Activated naive CD4-positive, alpha-beta T cell treated with anti-CD3 and anti-CD28 coated beads for 36 hours (primary cell): ENCODE measurements around the gene NKD1. TPM values are rescaled to one million over a fixed set of nuclear protein-coding genes. Genes with fewer than 3 reads are reported as not detected.
"Not testable (repeated sequence)": the region's sequence is repeated elsewhere in the genome, so short reads cannot be mapped to it uniquely, and the experiment has no call there.

Experiments
- CTCF ChIA-PET: fragments of 350-600 bp; sonication (Branson Sonifier 250); formaldehyde crosslinking; loops from one replicate; lab custom pipeline; 2021; ENCODE audit warnings: antibody characterized with exemption; lab: Charles Lee
- DNase-seq: peaks from one replicate; pipeline ENCODE4 v3.0.0-alpha.2; 2020
- H3K27ac Mint-ChIP-seq: one replicate; pipeline ENCODE4 v1.8.0; 2021; ENCODE audit warnings: mild to moderate bottlenecking, mixed read lengths
- H3K27me3 Mint-ChIP-seq: one replicate; pipeline ENCODE4 v1.8.0; 2021; ENCODE audit warnings: low read depth, mixed read lengths
- H3K36me3 Mint-ChIP-seq: one replicate; pipeline ENCODE4 v1.8.0; 2021; ENCODE audit warnings: low read depth, mixed read lengths
- H3K4me1 Mint-ChIP-seq: one replicate; pipeline ENCODE4 v1.8.0; 2021; ENCODE audit warnings: low read depth, mixed read lengths
- H3K4me3 Mint-ChIP-seq: one replicate; pipeline ENCODE4 v1.8.0; 2021; ENCODE audit warnings: mild to moderate bottlenecking, moderate library complexity, mixed read lengths
- H3K9me3 Mint-ChIP-seq: one replicate; pipeline ENCODE4 v1.8.0; 2021; ENCODE audit warnings: mixed read lengths
- intact Hi-C: fragments of 100-400 bp; cut with micrococcal nuclease; formaldehyde crosslinking; loops from one replicate; pipeline ENCODE4 v1.15.1; 2023
- total RNA-seq, 2 experiments: library from RNA; stranded (reverse); gene quantifications; one replicate each; pipeline ENCODE4 v1.2.3, GENCODE V29; 2021

NKD1 gene
- total RNA-seq, 2 experiments from 2014 or later, result 2.6 to 3.2 TPM

DNA sequence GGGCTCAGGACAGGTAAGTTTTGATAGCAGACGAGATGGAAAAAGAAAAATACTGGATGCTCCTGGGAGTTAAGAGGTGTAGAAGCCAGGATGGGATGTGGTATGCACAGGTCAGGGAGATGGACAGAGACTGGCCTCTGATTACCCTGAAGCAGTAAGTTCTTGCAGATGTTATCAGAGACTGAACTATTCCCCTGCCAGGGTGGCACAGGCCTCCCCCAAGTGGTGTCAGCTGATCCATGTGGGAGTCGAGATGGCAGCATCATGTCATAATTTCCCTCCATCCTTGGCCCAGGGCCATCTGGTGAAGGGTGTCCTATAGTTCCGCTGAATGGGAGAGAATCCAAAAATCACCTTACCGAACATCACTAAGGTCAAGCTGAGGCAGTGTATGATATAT is 14.1 kb upstream of the NKD1 start:
- Mint-ChIP-seq H3K27me3 (no peaks in the 10 kb centered on the region), H3K9me3 (peaks cover 12% of the 10 kb centered on the region), H3K4me1 (no peaks in the 10 kb centered on the region), H3K27ac (no peak overlapping the region), H3K4me3 (no peak overlapping the region), H3K36me3 (peaks cover 1% of the 10 kb centered on the region)
- no peak for DNase-seq
- intact Hi-C loops, result no loop called here
- CTCF ChIA-PET, result no interaction called here

DNA sequence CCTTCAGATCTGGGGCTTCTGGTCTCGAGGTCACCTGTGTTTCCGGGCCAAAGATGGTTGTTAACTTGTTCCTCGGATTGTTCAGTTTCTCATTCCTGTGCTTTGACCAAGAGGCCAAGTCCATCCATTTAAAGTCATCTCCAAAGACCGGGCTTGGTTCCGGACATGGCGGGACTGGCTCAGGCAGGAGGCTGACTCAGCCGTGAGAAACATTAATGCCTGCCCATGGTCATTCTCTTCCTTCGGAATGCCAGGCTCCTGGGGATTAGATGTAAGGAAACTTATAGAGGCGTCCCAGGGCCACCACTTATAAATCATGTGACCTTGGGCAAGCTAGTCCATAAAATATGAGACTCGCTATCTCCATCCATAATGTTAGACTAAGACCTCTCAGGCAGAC is 13.6 kb upstream of the NKD1 start:
- CTCF ChIA-PET, result no interaction called here

DNA sequence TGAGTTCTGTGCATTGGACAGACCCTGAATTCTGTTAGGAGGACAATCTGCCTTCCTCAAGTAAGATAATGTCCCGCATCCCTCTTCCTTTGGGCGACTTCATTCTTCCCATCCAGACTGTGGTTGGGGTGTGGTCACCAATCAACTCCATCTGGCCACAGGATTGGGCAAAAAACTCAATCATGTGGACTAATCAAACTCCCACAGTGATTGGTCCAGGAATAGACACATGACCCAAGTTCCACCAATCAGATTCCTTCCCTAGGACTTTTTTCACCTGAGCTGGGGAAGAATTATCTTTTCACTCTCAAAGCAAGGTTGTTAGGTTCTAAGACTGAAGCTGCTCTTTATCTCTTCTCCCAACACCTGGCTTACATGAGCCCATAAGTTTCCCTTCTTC is 13.2 kb upstream of the NKD1 start:
- no peak overlapping the region for H3K4me3 Mint-ChIP-seq

More for the DNA sequence above, 13.6 kb upstream of the NKD1 start:
- DNase-seq, result no peak
- no peak overlapping the region for H3K27ac Mint-ChIP-seq
- no peak overlapping the region for H3K4me3 Mint-ChIP-seq
- peaks cover 1% of the 10 kb centered on the region for H3K36me3 Mint-ChIP-seq
- peaks cover 8% of the 10 kb centered on the region for H3K9me3 Mint-ChIP-seq
- H3K27me3 Mint-ChIP-seq, result no peaks in the 10 kb centered on the region
- no peaks in the 10 kb centered on the region for H3K4me1 Mint-ChIP-seq
- intact Hi-C loops, result no loop called here

DNA sequence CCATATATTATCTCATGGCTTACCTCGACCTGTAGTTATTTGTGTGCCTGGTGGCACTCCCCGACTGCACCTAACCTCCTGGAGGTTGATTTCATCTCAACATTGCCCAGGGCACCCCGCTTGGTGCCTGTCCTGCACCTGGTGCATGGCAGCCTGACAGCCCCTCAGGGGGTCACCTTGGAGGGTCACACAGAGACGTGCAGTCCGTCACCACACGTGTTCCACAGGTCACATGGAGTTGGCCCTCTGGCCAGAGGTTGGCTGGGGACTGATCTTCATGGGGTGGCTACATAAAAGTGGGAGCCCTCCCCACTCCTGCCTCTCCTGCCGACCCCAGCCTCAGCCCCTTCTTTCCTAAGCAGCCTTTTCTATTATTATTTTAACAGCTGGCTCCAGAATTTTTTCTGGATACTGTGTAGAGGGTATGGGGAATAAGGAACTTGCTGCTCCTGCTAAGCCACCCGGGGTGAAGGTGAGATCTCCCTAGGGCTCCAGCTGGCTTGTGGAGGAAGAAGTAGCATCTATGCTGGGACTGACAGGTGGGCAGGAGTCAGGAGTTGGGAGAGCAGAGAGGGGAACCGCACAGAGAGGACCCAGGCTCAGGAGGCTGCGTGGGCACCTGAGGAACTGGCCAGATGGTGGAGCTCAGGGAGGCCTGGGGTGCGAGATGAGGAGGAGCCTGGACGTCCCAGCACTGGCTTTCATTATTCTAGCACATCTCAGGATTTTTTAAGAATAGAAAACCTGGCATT is 12.5 kb upstream of the NKD1 start:
- no peaks in the 10 kb centered on the region for H3K27me3 Mint-ChIP-seq
- no peaks in the 10 kb centered on the region for H3K36me3 Mint-ChIP-seq
- H3K4me3 Mint-ChIP-seq, result no peak overlapping the region
- H3K4me1 Mint-ChIP-seq, result no peaks in the 10 kb centered on the region
- intact Hi-C loops, result no loop called here
- no peak for DNase-seq
- H3K27ac Mint-ChIP-seq, result no peak overlapping the region
- CTCF ChIA-PET, result interaction anchor here (1.2 to 1.4 kb wide), 2 partner anchors 92 to 130 kb away, joined by 3 read pairs; no protein-coding TSS in a partner anchor
- no peaks in the 10 kb centered on the region for H3K9me3 Mint-ChIP-seq

More for the DNA sequence above, 13.2 kb upstream of the NKD1 start:
- H3K9me3 Mint-ChIP-seq, result peaks cover 6% of the 10 kb centered on the region
- H3K27me3 Mint-ChIP-seq, result no peaks in the 10 kb centered on the region
- CTCF ChIA-PET, result interaction anchor here (1.2 kb wide), 1 partner anchor 131 kb away, joined by 3 read pairs; no protein-coding TSS in a partner anchor
- no peak overlapping the region for H3K27ac Mint-ChIP-seq
- intact Hi-C loops, result no loop called here
- no peaks in the 10 kb centered on the region for H3K4me1 Mint-ChIP-seq
- peaks cover 1% of the 10 kb centered on the region for H3K36me3 Mint-ChIP-seq
- no peak for DNase-seq

DNA sequence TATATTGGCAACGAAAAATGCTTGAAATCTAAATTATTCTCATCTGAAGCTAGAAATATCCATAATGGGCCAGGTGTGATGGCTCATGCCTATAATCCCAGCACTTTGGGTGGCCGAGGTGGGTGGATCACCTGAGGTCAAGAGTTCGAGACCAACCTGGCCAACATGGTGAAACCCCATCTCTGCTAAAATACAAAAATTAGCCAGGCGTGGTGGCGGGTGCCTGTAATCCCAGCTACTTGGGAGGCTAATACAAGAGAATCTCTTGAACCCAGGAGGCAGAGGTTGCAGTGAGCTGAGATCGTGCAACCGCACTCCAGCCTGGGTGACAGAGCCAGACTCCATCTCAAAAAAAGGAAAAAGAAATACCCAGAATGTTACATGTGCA is 11.9 kb upstream of the NKD1 start:
- H3K9me3 Mint-ChIP-seq, H3K4me1 Mint-ChIP-seq, H3K27ac Mint-ChIP-seq, H3K4me3 Mint-ChIP-seq, DNase-seq, H3K27me3 Mint-ChIP-seq, H3K36me3 Mint-ChIP-seq, intact Hi-C loops: not testable (repeated sequence)
- CTCF ChIA-PET, result interaction anchor here (1.2 to 1.4 kb wide), 2 partner anchors 92 to 130 kb away, joined by 3 read pairs; no protein-coding TSS in a partner anchor

DNA sequence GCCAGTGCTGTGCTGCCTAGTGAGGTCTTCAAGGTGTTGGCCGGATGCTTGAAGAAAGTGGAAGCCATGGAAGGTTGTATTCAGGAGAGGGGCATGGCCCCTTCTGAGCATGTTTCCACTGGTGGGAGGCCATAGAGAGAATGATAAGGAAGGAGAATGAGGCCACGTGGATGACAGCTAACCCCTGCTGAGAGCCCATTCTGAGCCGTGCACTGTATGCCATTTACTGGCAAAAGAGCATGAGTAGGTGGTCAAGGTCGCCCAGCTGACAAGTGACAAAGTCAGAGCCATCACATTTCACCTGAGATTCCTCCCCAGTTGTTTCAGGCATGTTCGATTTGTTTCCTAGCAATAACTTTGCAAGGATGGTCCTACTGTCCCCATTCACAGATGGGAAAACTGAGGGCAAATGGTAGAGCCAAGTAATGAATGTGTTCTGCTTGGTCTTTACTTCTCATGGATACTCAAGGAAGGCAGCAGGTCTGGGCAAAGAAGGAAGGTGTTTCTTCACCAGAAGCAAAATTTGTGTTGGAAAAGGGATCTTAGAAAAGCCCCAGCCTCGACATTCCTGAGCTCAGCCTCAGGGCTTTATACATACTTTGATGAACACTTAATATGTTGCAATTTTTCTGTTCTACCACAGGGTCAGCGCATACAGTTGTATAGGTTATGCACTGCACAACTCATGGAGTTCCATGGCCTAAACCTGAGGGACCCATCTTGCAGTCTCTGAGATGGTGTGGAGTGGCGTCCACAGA is 10.5 kb upstream of the NKD1 start:
- Mint-ChIP-seq H3K27me3 (no peaks in the 10 kb centered on the region), H3K27ac (no peak overlapping the region), H3K9me3 (no peaks in the 10 kb centered on the region), H3K4me3 (no peak overlapping the region), H3K36me3 (no peaks in the 10 kb centered on the region), H3K4me1 (no peaks in the 10 kb centered on the region)
- intact Hi-C loops, result no loop called here
- DNase-seq, result no peak
- CTCF ChIA-PET, result interaction anchor here (1.0 kb wide), 2 partner anchors 27 to 29 kb away, joined by 4 read pairs; no protein-coding TSS in a partner anchor

DNA sequence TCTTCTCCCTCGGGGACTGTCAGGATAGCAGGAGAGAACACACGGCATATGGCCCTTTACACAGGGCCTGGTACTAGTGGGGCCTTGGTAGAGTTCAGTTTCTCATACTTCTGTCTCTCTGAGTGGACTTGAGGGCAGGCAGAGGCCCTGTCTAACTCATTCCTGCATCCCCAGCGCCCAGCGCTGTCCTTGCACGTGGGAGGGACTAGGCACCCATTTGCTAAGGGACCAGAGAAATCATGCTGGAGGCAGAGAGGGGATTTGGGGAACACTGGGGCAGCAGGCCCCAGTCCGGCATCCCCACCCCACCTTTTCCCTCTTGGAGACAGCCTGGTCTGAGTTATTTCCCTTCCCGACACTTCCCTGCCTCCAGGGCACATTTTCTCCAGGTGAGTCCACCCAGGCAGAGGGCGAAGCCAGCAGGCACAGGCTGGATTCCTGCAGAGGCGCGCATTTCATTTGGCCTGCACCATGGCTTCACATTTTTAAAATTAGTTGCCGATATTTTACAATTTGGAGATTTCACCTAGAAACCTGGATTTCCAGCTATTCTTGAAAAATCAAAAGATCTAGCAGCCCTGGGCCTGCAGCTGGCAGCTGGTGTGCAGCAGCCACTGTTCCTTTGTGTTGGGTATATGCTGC is 9.7 kb upstream of the NKD1 start:
- no peaks in the 10 kb centered on the region for H3K4me1 Mint-ChIP-seq
- intact Hi-C loops, result no loop called here
- no peak for DNase-seq
- H3K36me3 Mint-ChIP-seq, result no peaks in the 10 kb centered on the region
- CTCF ChIA-PET, result interaction anchor here (1.0 kb wide), 2 partner anchors 28 to 29 kb away, joined by 4 read pairs; no protein-coding TSS in a partner anchor
- H3K9me3 Mint-ChIP-seq, result peaks cover 5% of the 10 kb centered on the region
- no peak overlapping the region for H3K27ac Mint-ChIP-seq
- no peak overlapping the region for H3K4me3 Mint-ChIP-seq
- H3K27me3 Mint-ChIP-seq, result no peaks in the 10 kb centered on the region

DNA sequence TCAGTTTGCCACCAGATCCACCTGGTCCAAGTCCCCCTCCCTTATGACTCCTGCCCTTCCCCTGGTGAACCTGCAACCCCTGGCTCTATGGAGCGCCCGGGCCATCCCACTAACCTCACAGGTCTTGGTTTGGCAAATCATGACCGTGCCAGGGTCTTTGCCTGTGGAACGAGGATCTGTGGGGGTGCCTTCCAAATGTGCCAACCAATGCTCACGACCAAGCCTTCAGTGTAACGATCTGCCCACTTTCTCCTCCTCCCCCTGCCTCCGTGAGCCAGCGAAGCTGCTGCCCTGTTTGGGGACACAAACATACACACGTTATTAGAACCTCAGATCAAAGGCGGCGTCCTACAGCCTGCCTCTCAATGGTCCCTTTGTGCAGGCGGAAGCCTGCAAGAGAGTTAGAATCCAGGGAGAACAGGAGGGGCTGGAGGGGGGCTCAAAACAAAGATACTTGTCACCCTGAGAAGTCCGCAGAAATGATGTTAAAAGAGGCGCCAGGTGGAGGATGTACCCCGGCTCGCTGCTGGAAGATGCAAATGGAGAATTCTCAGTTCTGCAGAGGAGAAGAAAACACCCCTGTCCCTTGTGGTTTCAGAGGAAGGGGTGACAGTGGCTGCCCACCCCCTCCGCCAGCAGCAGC is 9.0 kb upstream of the NKD1 start:
- CTCF ChIA-PET, result no interaction called here
- Mint-ChIP-seq H3K27me3 (no peaks in the 10 kb centered on the region), H3K36me3 (no peaks in the 10 kb centered on the region), H3K4me1 (no peaks in the 10 kb centered on the region), H3K9me3 (peaks cover 12% of the 10 kb centered on the region), H3K27ac (no peak overlapping the region), H3K4me3 (no peak overlapping the region)
- intact Hi-C loops, result no loop called here
- no peak for DNase-seq

DNA sequence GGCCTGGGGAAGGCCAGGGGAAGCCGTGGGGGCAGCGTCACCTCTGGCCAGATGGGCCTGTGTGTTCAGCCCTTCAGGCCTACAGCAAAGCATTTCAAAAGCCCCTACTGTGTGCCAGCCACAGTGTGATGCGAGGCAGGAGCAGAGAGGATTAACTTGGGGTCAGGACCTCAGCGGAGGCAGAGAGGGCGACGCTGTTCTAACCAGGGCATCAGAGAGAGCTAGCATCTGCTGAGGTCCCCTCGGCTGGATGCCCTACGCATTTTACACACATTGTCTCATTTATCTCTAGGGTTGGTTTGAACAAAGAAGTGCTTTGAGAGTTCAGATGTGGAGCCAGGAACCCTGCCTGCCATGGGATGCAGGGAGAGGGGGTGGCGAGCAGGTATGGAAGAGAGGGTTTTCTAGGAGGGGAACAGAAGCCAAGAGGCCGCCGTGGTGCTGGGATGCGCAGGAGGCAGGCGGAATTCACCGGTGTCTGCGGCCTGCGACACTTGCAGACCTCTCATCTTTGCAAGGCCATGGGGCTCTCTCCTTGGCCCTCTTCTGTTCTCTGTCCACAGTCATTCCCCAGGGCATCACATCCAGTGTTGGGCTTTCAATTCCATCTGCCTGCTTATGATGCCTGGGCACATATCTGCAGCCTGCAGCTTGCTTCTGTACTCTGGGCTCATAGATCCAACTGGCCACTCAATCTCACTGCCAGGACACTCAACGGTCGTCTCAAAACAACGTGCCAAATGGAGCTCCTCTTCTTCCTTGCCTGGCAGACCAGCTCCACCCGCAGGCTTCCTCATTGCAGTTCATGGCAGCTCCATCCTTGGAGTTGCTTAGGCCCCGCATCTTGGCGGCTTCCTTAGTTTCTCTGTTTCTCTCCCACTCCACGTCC is 8.1 kb upstream of the NKD1 start:
- intact Hi-C loops, result no loop called here
- no peak overlapping the region for H3K27ac Mint-ChIP-seq
- H3K4me1 Mint-ChIP-seq, result no peaks in the 10 kb centered on the region
- H3K36me3 Mint-ChIP-seq, result no peaks in the 10 kb centered on the region
- no peak for DNase-seq
- H3K4me3 Mint-ChIP-seq, result no peak overlapping the region
- no peaks in the 10 kb centered on the region for H3K27me3 Mint-ChIP-seq
- CTCF ChIA-PET, result no interaction called here
- peaks cover 12% of the 10 kb centered on the region for H3K9me3 Mint-ChIP-seq

DNA sequence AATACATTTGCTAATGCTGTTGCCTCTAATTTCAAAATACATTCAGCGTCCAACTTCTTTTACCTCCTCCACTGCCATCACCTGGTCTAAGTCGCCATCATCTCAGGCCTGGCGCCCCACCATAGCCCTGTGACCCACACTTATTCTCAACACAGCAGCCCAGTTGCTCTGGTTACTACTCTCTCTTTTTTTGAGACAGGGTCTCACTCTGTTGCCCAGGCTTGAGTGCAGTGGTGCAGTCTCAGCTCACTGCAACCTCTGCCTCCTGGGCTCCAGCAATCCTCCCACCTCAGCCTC is 7.5 kb upstream of the NKD1 start:
- H3K4me3 Mint-ChIP-seq, result no peak overlapping the region
- peaks cover 12% of the 10 kb centered on the region for H3K9me3 Mint-ChIP-seq
- no peaks in the 10 kb centered on the region for H3K27me3 Mint-ChIP-seq
- no peak for DNase-seq
- intact Hi-C loops, result no loop called here
- no peaks in the 10 kb centered on the region for H3K4me1 Mint-ChIP-seq
- CTCF ChIA-PET, result interaction anchor here (1.0 kb wide), 1 partner anchor 484 kb away, joined by 4 read pairs; no protein-coding TSS in a partner anchor
- H3K27ac Mint-ChIP-seq, result no peak overlapping the region
- H3K36me3 Mint-ChIP-seq, result no peaks in the 10 kb centered on the region

DNA sequence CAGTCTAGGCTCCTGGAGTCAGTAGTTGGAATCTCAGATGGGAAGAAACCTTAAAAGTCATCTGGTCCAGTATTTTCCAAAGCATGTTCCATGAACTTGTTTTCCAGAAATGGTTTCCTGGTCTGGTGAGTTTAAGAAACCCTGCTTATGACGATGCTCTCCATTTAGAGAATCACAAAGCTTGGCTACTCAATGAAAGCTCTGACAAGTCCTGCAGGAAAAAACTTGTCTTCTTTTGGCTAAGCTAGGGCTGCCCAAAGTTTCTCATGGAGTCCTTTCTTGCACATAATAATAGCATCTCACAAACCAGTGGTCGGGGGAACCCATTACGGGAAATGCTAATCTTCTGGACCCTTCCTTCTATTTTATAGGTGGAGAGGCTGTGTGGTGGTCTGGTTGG is 5.5 kb upstream of the NKD1 start:
- DNase-seq, result no peak
- intact Hi-C loops, result no loop called here
- CTCF ChIA-PET, result no interaction called here
- no peaks in the 10 kb centered on the region for H3K36me3 Mint-ChIP-seq
- peaks cover 12% of the 10 kb centered on the region for H3K9me3 Mint-ChIP-seq
- H3K4me1 Mint-ChIP-seq, result peaks cover 3% of the 10 kb centered on the region
- H3K4me3 Mint-ChIP-seq, result no peak overlapping the region
- H3K27ac Mint-ChIP-seq, result no peak overlapping the region
- no peaks in the 10 kb centered on the region for H3K27me3 Mint-ChIP-seq
